Type B pancreatic cell (in vitro differentiated cells): ENCODE measurements around the gene JAZF1. TPM values are rescaled to one million over a fixed set of nuclear protein-coding genes. Genes with fewer than 3 reads are reported as not detected.

Source experiments
- DNase-seq: peaks from one replicate; pipeline ENCODE4 v3.0.0; 2021; ENCODE audit warnings: mixed read lengths; ENCODE audit not compliant: unreplicated experiment; ENCODE audit errors: extremely low spot score
- H3K27ac Mint-ChIP-seq: 2 replicates; pipeline ENCODE4 v1.8.0; 2021; ENCODE audit warnings: mild to moderate bottlenecking, mixed read lengths
- H3K27me3 Mint-ChIP-seq: 2 replicates; pipeline ENCODE4 v1.8.0; 2021; ENCODE audit warnings: mixed read lengths
- H3K36me3 Mint-ChIP-seq: 2 replicates; pipeline ENCODE4 v1.8.0; 2021; ENCODE audit warnings: mixed read lengths
- H3K4me1 Mint-ChIP-seq: one replicate; pipeline ENCODE4 v1.8.0; 2021; ENCODE audit warnings: mixed read lengths; ENCODE audit not compliant: unreplicated experiment
- H3K4me3 Mint-ChIP-seq: 2 replicates; pipeline ENCODE4 v1.8.0; 2021; ENCODE audit warnings: mild to moderate bottlenecking, mixed read lengths
- H3K9me3 Mint-ChIP-seq: 2 replicates; pipeline ENCODE4 v1.8.0; 2021; ENCODE audit warnings: mixed read lengths
- CTCF ChIP-seq: fragments of 200-600 bp; sonication (generic); conservative IDR thresholded peaks from 2 replicates; pipeline ENCODE4 v1.5.0; 2021; ENCODE audit warnings: antibody characterized with exemption, mild to moderate bottlenecking
- total RNA-seq: library from RNA; stranded (reverse); gene quantifications from 2 replicates; pipeline ENCODE4 v1.2.1, GENCODE V29; 2021; ENCODE audit warnings: low replicate concordance

The JAZF1 gene
- total RNA-seq, 1 donor from 2014 or later: 4.9 TPM

DNA sequence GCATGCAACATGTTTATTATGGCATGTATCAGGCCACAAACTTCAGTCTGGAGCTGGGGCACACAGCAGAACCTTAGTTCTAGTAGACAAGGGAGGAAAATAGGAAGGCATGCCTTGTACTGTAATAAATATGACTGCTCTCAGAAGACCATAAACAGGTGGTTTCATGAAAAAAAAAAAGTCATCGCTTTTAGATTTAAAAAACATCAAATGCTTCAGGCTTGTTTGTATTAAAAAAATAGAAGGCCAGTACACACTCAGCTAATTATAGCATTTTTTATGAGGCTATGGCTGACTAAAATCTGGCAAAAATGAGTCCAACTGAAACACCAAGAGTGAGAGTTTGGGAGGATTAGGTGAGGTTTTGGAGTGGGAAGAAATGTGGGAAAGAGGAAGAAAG is 204.1 kb downstream of the JAZF1 start:
- Mint-ChIP-seq H3K36me3 (no peaks in the 10 kb centered on the region), H3K4me3 (no peak overlapping the region), H3K4me1 (no peaks in the 10 kb centered on the region), H3K27ac (no peak overlapping the region), H3K27me3 (no peaks in the 10 kb centered on the region), H3K9me3 (peaks cover 4% of the 10 kb centered on the region)
- no peak for TF ChIP-seq CTCF
- no peak for DNase-seq

GRCh38 chr7:27973625-27974024 is 207.0 kb downstream of the JAZF1 start:
- H3K27me3 Mint-ChIP-seq: no peaks in the 10 kb centered on the region
- H3K36me3 Mint-ChIP-seq: no peaks in the 10 kb centered on the region
- H3K27ac Mint-ChIP-seq: no peak overlapping the region
- no peak overlapping the region for H3K4me3 Mint-ChIP-seq
- no peaks in the 10 kb centered on the region for H3K4me1 Mint-ChIP-seq
- peaks cover 4% of the 10 kb centered on the region for H3K9me3 Mint-ChIP-seq
- DNase-seq: no peak
- TF ChIP-seq CTCF: no peak

DNA sequence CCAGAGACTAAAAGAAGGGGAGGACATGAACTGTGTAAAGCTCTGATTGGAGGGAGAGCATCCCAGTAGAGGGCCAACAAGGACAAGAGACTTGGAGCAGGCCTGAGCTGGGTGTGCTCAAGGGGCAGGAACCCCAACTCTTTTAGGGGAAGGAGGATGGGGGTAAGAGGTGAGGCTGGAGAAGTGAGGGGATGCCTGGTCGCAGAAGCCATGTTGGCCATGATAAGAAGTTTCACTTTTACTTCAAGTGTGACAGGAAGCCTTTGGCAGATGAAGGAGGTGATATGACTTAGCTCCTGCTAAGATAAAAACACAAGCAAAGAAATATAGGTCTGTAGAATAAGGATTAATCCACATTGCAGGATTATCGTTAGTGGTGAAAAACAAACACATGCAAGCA is 208.3 kb downstream of the JAZF1 start:
- DNase-seq: no peak
- Mint-ChIP-seq H3K27me3 (no peaks in the 10 kb centered on the region), H3K27ac (no peak overlapping the region), H3K4me1 (no peaks in the 10 kb centered on the region), H3K9me3 (peaks cover 4% of the 10 kb centered on the region), H3K4me3 (no peak overlapping the region), H3K36me3 (no peaks in the 10 kb centered on the region)
- no peak for TF ChIP-seq CTCF

DNA sequence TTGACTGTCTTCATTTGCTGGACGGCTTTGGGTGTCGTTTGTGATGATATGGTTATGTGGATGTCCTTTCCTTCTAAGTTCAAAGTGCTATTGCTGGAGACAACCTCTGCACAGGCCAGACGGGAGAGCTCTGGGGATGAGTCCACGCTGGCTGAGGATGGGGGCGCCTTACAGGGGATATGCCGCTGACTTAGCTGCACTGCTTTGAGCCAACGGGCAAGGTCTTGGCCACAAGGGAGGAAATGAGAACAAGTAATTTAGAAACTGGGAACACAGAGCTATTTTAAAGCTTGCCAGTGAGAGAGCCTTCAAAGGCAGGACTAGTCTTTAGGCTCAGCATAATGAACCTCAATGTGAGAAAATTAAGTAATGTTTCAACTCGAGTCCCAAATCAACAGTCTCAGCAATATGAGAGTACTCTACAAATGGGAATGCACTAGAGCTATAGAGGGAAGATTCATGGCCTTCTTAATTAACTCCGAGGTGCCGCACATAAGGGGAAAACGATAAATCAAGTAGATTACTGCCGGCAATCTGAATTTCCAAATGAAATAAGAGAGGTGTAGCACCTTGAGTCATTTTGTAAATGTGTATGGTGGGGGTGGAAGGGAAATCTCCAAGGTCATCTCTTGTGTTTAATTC is 209.3 kb downstream of the JAZF1 start:
- TF ChIP-seq CTCF: no peak
- H3K36me3 Mint-ChIP-seq: no peaks in the 10 kb centered on the region
- no peaks in the 10 kb centered on the region for H3K4me1 Mint-ChIP-seq
- no peaks in the 10 kb centered on the region for H3K27me3 Mint-ChIP-seq
- H3K27ac Mint-ChIP-seq: no peak overlapping the region
- no peak for DNase-seq
- no peak overlapping the region for H3K4me3 Mint-ChIP-seq
- peaks cover 4% of the 10 kb centered on the region for H3K9me3 Mint-ChIP-seq

GRCh38 chr7:27970350-27970749 is 210.2 kb downstream of the JAZF1 start:
- peaks cover 4% of the 10 kb centered on the region for H3K4me1 Mint-ChIP-seq
- no peak for DNase-seq
- H3K9me3 Mint-ChIP-seq: peaks cover 4% of the 10 kb centered on the region
- H3K27me3 Mint-ChIP-seq: peaks cover 8% of the 10 kb centered on the region
- TF ChIP-seq CTCF: no peak
- no peak overlapping the region for H3K27ac Mint-ChIP-seq
- H3K4me3 Mint-ChIP-seq: no peak overlapping the region
- no peaks in the 10 kb centered on the region for H3K36me3 Mint-ChIP-seq

- Mint-ChIP-seq H3K4me1 (peaks cover 4% of the 10 kb centered on the region), H3K27me3 (peaks cover 13% of the 10 kb centered on the region), H3K9me3 (peaks cover 4% of the 10 kb centered on the region), H3K4me3 (no peak overlapping the region), H3K27ac (no peak overlapping the region), H3K36me3 (no peaks in the 10 kb centered on the region)
- TF ChIP-seq CTCF: no peak
- no peak for DNase-seq
These were observed 211.2 kb downstream of the JAZF1 start for GRCh38 chr7:27969346-27969745.
